ENCODE results near the gene SV2B.

DNA sequence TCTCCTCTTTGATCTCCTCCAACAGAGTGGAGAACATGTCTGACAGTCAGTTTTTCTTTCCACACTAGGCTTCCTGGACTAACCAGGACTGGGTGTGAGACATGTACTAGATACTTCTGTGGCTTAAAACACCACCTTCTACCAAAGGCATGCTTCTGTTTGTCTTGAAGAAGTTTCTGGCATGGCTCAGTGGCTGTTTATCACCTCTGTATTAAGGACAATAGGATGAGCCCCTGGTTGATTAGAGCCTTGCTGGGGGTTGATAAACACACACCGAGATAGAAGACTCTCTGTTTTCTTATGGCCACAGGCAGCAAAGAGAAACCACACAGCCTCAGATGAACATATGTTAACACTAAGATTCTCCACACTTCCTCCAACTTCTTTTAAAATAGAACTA is 40.5 kb downstream of the SV2B start:
- TF ChIP-seq CTCF (IDR thresholded peaks at IDR 0.05; ENCODE audit: insufficient read depth, low read depth, low read length) = no peak
- TF ChIP-seq EZH2 (IDR thresholded peaks at IDR 0.05; ENCODE audit: insufficient read depth, low read length) = no peak

All from astrocyte (in vitro differentiated cells and primary cell).